H9 (cell line): ENCODE measurements around the gene S1PR2. TPM values are rescaled to one million over a fixed set of nuclear protein-coding genes. Genes with fewer than 3 reads are reported as not detected.

Source experiments
- DNase-seq: peaks from one replicate; pipeline ENCODE4 v3.0.0-alpha.2; 2017
- H2AFZ ChIP-seq: one replicate; pipeline ENCODE4 v1.6.1; 2013; ENCODE audit warnings: mild to moderate bottlenecking, low read length, control low read depth, moderate library complexity
- H2AK5ac ChIP-seq: 2 replicates; pipeline ENCODE4 v1.6.1; 2013; ENCODE audit warnings: low read length, control low read depth, mixed read lengths; ENCODE audit not compliant: insufficient read length
- H2BK120ac ChIP-seq: one replicate; pipeline ENCODE4 v1.6.1; 2013; ENCODE audit warnings: low read depth, mild to moderate bottlenecking, low read length, control low read depth, inconsistent platforms; ENCODE audit not compliant: poor library complexity, severe bottlenecking
- H2BK12ac ChIP-seq: 2 replicates; pipeline ENCODE4 v1.6.1; 2013; ENCODE audit warnings: low read length, control low read depth, mixed read lengths, low read depth; ENCODE audit not compliant: insufficient read length
- H2BK15ac ChIP-seq: 2 replicates; pipeline ENCODE4 v1.6.1; 2013; ENCODE audit warnings: low read depth, low read length, control low read depth
- H2BK20ac ChIP-seq: one replicate; pipeline ENCODE4 v1.6.1; 2013; ENCODE audit warnings: low read depth, mild to moderate bottlenecking, low read length, control low read depth, inconsistent platforms; ENCODE audit not compliant: poor library complexity, severe bottlenecking
- H2BK5ac ChIP-seq: 2 replicates; pipeline ENCODE4 v1.6.1; 2013; ENCODE audit warnings: low read length, control low read depth, mixed read lengths; ENCODE audit not compliant: insufficient read length
- H3K14ac ChIP-seq: 2 replicates; pipeline ENCODE4 v1.6.1; 2013; ENCODE audit warnings: low read length, control low read depth; ENCODE audit not compliant: insufficient read depth
- H3K18ac ChIP-seq: 2 replicates; pipeline ENCODE4 v1.6.1; 2013; ENCODE audit warnings: low read depth, mild to moderate bottlenecking, mixed read lengths, low read length, control low read depth; ENCODE audit not compliant: insufficient read length
- H3K23ac ChIP-seq: 2 replicates; pipeline ENCODE4 v1.6.1; 2013; ENCODE audit warnings: low read length, control low read depth, mixed read lengths, low read depth; ENCODE audit not compliant: insufficient read length
- H3K23me2 ChIP-seq: 2 replicates; pipeline ENCODE4 v1.6.1; 2013; ENCODE audit warnings: low read depth, mild to moderate bottlenecking, mixed read lengths, low read length, control low read depth; ENCODE audit not compliant: insufficient read length, poor library complexity, severe bottlenecking
- H3K27ac ChIP-seq: 2 replicates; pipeline ENCODE4 v1.5.1; 2013; ENCODE audit warnings: low read length, control low read depth, mixed read lengths, low read depth; ENCODE audit not compliant: insufficient read length
- H3K27me3 ChIP-seq: 2 replicates; pipeline ENCODE4 v1.6.1; 2013; ENCODE audit warnings: low read length, control low read depth, inconsistent platforms; ENCODE audit not compliant: insufficient read depth
- H3K4ac ChIP-seq: 2 replicates; pipeline ENCODE4 v1.6.1; 2013; ENCODE audit warnings: low read depth, mild to moderate bottlenecking, control low read depth, inconsistent platforms, low read length, moderate library complexity
- H3K4me1 ChIP-seq: 2 replicates; pipeline ENCODE4 v1.6.1; 2013; ENCODE audit warnings: low read length, control low read depth, inconsistent platforms; ENCODE audit not compliant: insufficient read depth
- H3K4me2 ChIP-seq: 2 replicates; pipeline ENCODE4 v1.6.1; 2013; ENCODE audit warnings: low read length, control low read depth, mixed read lengths; ENCODE audit not compliant: insufficient read length, insufficient read depth
- H3K56ac ChIP-seq: 2 replicates; pipeline ENCODE4 v1.6.1; 2013; ENCODE audit warnings: low read depth, mild to moderate bottlenecking, mixed read lengths, low read length, control low read depth; ENCODE audit not compliant: insufficient read length
- H3K79me1 ChIP-seq: 2 replicates; pipeline ENCODE4 v1.6.1; 2013; ENCODE audit warnings: low read depth, mild to moderate bottlenecking, moderate library complexity, low read length, control low read depth, inconsistent platforms; ENCODE audit not compliant: insufficient read depth, poor library complexity, severe bottlenecking
- H3K79me2 ChIP-seq: 2 replicates; pipeline ENCODE4 v1.6.1; 2013; ENCODE audit warnings: low read length, control low read depth, inconsistent platforms; ENCODE audit not compliant: insufficient read depth
- H3K9ac ChIP-seq: 2 replicates; pipeline ENCODE4 v1.6.1; 2013; ENCODE audit warnings: low read length, control low read depth, mixed read lengths; ENCODE audit not compliant: insufficient read length; ENCODE audit errors: extremely low read depth
- H3K9me3 ChIP-seq: one replicate; pipeline ENCODE4 v1.6.1; 2013; ENCODE audit warnings: low read depth, low read length, inconsistent platforms; ENCODE audit not compliant: control insufficient read depth
- H3T11ph ChIP-seq: one replicate; pipeline ENCODE4 v1.6.1; 2013; ENCODE audit warnings: mild to moderate bottlenecking, low read length, control low read depth, inconsistent platforms
- H4K20me1 ChIP-seq: one replicate; pipeline ENCODE4 v1.6.1; 2013; ENCODE audit not compliant: control insufficient read depth, insufficient read length, insufficient read depth
- H4K5ac ChIP-seq: 2 replicates; pipeline ENCODE4 v1.6.1; 2013; ENCODE audit warnings: low read depth, mild to moderate bottlenecking, mixed read lengths, low read length, control low read depth; ENCODE audit not compliant: insufficient read length
- H4K8ac ChIP-seq: replicated peaks from 2 replicates; pipeline ENCODE4 v1.6.1; 2013; ENCODE audit warnings: low read length, control low read depth, mixed read lengths, low read depth; ENCODE audit not compliant: insufficient read length
- H4K91ac ChIP-seq: 2 replicates; pipeline ENCODE4 v1.6.1; 2013; ENCODE audit warnings: low read depth, mild to moderate bottlenecking, moderate library complexity, mixed read lengths, low read length, control low read depth; ENCODE audit not compliant: insufficient read length
- H3K27ac Mint-ChIP-seq, 3 experiments: 2 replicates in 2 of 3; 3 replicates in 1 of 3; pipeline ENCODE4 v1.8.0; 2020 to 2021; ENCODE audit warnings: mixed read lengths in 3 of 3, mild to moderate bottlenecking in 1 of 3, moderate library complexity in 1 of 3
- H3K27me3 Mint-ChIP-seq: 2 replicates; pipeline ENCODE4 v1.8.0; 2021; ENCODE audit warnings: low read depth, mild to moderate bottlenecking, moderate library complexity, mixed read lengths
- H3K36me3 Mint-ChIP-seq, 3 experiments: 2 replicates in 2 of 3; 3 replicates in 1 of 3; pipeline ENCODE4 v1.8.0; 2020 to 2021; ENCODE audit warnings: low read depth in 3 of 3, mixed read lengths in 3 of 3; ENCODE audit not compliant: insufficient read depth in 1 of 3
- H3K4me1 Mint-ChIP-seq, 2 experiments: 2 replicates each; pipeline ENCODE4 v1.8.0; 2020; ENCODE audit warnings: mixed read lengths in 2 of 2
- H3K4me3 Mint-ChIP-seq, 2 experiments: 2 replicates in 1 of 2; 3 replicates in 1 of 2; pipeline ENCODE4 v1.8.0; 2020 to 2021; ENCODE audit warnings: mild to moderate bottlenecking in 2 of 2, mixed read lengths in 2 of 2, moderate library complexity in 1 of 2
- H3K9me3 Mint-ChIP-seq, 2 experiments: 2 replicates in 1 of 2; 3 replicates in 1 of 2; pipeline ENCODE4 v1.8.0; 2020; ENCODE audit warnings: mild to moderate bottlenecking in 2 of 2, mixed read lengths in 2 of 2, moderate library complexity in 1 of 2
- CTCF ChIP-seq: fragments of 200-600 bp; sonication (generic); conservative IDR thresholded peaks from 3 replicates; pipeline ENCODE4 v1.8.0; 2021; ENCODE audit warnings: antibody characterized with exemption, mild to moderate bottlenecking
- WGBS: extraction: QIAGEN DNeasy Blood & Tissue Kit; methylation state at CpG from one replicate; pipeline ENCODE4 v1.1.7; 2013; ENCODE audit warnings: missing lambda C conversion rate, low lambda C conversion rate, mixed read lengths; ENCODE audit not compliant: insufficient read length; ENCODE audit errors: extremely low coverage; 5-methylcytosine and 5-hydroxymethylcytosine counted together
- total RNA-seq: library from RNA; stranded (reverse); gene quantifications from 2 replicates; pipeline ENCODE4 v1.2.1, GENCODE V29; 2021

The S1PR2 gene
- total RNA-seq, 1 experiment from 2014 or later = 11.5 TPM

GRCh38 chr19:10191347-10191746, 39.8 kb downstream of the S1PR2 start:
- H3K14ac ChIP-seq = no peak overlapping the region
- no peak for DNase-seq
- no peak overlapping the region for H2AK5ac ChIP-seq
- H4K91ac ChIP-seq = no peak overlapping the region
- no peak overlapping the region for H3K27ac ChIP-seq
- H3K18ac ChIP-seq = no peak overlapping the region
- no peaks in the 10 kb centered on the region for H3K4me1 ChIP-seq
- no peak overlapping the region for H3K4me2 ChIP-seq
- no CpG with 5 or more reads among the region's 2 CpGs for WGBS
- no peak overlapping the region for H2BK5ac ChIP-seq
- no peak overlapping the region for H3K4ac ChIP-seq
- H3K23ac ChIP-seq = no peak overlapping the region
- no peaks in the 10 kb centered on the region for H3K9me3 ChIP-seq
- no peak overlapping the region for H2BK120ac ChIP-seq
- no peak overlapping the region for H4K8ac ChIP-seq
- no peak overlapping the region for H2BK15ac ChIP-seq
- Mint-ChIP-seq H3K4me3 (peak overlapping the region; percentile 10 to 12; a peak in 2 of 5 replicates), H3K27me3 (no peaks in the 10 kb centered on the region), H3K36me3 (peaks cover 0 to 37% (median 21%) of the 10 kb centered on the region in 3 experiments; a peak in 6 of 7 replicates), H3K27ac (no peak overlapping the region), H3K9me3 (no peaks in the 10 kb centered on the region; a peak in 1 of 5 replicates), H3K4me1 (peaks cover 3 to 10% of the 10 kb centered on the region in 2 experiments; a peak in 3 of 4 replicates)
- H3K23me2 ChIP-seq = peaks cover 11% of the 10 kb centered on the region
- no peak for TF ChIP-seq CTCF
- no peak overlapping the region for H2BK12ac ChIP-seq
- H3K27me3 ChIP-seq = no peaks in the 10 kb centered on the region
- peaks cover 14% of the 10 kb centered on the region for H3K79me1 ChIP-seq
- no peak overlapping the region for H3K9ac ChIP-seq
- H3K56ac ChIP-seq = no peak overlapping the region
- no peak overlapping the region for H2AFZ ChIP-seq
- H4K5ac ChIP-seq = no peak overlapping the region
- H3T11ph ChIP-seq = no peak overlapping the region
- H2BK20ac ChIP-seq = no peak overlapping the region
- H3K79me2 ChIP-seq = peaks cover 61% of the 10 kb centered on the region
- no peaks in the 10 kb centered on the region for H4K20me1 ChIP-seq
